ELR (cell line): ENCODE results near the gene IDE.
A peak's percentile ranks its signal among the peaks of the same experiment; 100 is the strongest.
"Not testable (repeated sequence)": the region's sequence is repeated elsewhere in the genome, so short reads cannot be mapped to it uniquely, and the experiment has no call there.

Source experiments
- DNase-seq: peaks from one replicate; pipeline ENCODE4 v3.0.0-alpha.2; 2015; ENCODE audit warnings: low read depth

The IDE gene

DNA sequence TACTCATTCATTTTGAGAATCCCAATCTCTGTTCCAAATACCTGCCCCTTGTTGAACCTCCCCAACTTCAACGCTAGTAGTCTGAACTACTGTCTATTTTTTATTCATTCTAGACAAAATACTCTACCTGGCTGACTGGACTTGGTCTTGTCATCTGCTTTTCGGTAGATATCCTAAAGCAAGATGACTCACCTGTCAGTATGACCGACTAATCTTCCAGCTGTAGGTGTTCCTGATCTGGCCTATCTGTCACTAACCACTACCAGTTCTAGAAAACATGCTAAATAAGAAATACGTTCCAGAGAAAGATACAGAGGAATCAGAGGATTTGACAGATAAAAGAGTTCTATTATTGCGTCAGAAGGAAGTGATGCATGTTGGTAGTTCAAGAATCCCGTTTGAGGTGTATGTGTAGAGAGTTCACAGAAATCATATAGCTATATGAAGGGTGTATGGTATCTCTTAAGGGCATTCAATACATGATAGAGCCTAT is 81.1 kb downstream of the IDE start:
- DNase-seq: no peak

DNA sequence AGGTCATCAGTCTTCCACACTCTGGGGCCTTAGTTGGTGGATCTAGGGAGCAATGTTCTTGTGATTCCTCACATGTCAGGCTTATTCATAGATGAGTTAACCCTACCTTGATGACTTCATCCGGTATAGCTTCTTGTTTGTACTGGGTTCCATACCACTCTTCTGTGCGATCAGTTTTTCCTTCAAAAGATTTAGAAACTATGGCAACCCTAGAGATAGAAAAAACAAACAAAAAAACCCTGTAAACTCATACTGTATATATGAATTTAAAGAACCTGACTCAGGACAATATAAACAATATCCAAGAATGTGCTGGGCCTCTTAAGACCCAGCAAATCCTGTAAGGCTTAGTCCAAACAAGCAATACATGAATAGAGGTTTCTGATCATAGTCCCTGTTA is 83.5 kb downstream of the IDE start:
- peak; percentile 73 for DNase-seq

DNA sequence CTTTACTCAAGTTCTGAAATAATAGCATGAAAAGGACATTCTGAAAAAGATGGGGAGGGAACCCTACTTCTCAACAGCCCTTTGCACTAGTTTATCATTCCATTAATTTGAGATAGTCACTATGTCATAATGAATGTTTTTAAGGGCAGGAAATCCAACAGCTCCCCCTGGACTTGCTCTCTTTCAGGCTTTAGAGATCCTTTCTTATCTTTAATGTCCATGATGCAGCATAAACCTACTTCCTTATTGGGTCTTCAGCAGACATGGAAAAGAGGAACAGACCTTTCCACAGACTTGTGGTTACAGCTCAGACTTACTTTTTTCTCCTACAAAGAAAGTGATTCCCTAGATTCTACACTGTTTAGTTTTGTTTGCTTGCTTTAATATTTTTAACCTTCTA is 87.3 kb downstream of the IDE start:
- no peak for DNase-seq

DNA sequence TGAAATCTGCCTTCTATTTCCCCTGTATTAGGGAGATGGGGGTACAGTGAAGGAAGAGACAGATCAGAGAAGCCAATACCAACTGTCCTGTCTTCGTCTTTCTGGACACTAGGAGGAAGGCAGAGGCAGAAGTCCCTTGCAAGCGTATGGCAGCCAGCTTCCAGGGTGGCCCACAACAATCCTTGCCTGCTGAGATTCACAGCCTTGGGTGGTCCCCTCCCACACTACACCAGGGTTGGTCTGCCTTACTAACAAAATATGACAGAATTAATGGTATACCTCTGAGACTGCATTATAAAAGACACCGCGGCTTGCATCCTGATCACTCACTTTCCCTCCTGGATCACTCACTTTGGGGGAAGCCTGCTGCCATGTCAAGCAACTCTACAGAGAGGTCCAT is 90.4 kb downstream of the IDE start:
- DNase-seq: no peak

DNA sequence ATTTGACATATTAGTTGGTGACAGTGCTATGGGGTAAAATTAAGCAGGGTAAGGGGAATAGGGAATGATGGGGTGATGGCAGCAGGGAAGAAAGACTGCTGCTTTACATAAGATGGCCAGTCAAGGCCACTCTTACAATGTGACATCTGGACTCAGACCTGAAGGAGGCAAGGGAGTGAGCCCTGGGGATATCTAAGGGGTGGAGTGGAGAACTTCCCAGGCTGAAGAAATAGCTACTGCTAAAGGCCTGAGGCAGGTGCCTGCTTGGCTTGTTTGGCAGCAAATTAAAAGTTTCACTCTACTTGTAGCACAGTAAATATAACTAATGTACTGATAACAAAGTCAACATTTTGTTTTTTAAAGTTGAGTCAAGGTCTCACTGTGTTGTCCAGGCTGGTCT is 93.5 kb downstream of the IDE start:
- DNase-seq: no peak

DNA sequence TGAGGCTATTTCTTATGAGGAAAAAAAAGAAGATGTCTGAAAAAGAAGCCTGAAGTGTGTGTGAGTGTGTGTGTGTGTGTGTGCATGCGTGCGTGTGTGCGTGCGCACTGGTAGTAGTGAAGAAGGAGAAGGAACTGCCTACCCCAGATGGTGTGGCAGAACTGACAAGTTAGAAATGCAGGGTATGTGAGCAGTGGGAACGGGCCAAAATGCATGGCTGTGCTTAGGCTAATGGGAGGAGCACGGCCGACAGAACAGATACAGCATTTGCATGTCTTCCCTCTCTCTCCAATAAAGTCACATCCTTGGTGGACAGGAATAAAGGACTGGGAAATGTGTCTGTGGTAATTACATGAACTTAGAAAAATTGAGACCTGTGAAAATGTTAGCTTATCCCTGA is 94.3 kb downstream of the IDE start:
- no peak for DNase-seq

DNA sequence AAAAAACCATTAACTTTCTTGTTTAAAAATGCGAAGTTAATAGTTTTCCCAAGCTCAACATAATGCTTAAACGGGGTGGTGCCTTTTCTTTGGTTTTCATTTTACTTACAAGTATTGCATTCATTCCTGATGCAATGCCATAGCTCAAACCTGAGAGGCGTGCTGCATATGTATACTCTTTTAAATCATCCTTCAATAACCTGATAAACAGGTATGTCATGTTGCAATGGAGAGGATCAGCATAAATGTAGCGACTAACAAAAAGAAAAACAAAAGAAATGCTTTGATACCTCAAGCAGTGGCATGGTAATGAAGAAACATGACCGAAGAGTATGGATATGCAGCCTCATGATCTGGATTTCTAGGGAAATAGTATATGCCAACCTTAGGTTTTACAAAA is 95.4 kb downstream of the IDE start:
- no peak for DNase-seq

DNA sequence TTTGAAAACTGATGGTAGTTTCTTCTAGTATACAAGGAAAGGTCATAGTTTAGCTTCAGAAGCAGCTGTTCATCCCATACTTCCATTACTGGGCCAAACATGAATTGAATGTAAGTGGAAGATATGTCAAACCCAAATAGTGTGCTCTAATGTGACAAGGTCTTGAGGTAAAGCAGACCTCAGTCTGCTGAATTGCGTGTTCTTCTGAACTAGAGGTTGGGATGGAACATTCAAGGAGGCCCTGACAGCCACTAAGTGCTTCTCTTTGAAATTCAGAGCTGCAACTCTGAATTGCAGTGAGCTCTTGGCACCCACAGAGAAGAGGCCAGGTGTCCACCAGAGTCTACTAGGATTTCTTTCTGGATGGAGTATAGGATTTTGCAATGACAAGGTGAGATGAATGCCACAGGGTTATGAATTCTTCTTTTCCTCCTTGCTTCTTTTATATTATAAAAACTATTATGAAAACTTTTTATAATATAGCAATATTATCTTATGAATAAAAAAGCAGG is 98.5 kb downstream of the IDE start:
- DNase-seq: no peak

DNA sequence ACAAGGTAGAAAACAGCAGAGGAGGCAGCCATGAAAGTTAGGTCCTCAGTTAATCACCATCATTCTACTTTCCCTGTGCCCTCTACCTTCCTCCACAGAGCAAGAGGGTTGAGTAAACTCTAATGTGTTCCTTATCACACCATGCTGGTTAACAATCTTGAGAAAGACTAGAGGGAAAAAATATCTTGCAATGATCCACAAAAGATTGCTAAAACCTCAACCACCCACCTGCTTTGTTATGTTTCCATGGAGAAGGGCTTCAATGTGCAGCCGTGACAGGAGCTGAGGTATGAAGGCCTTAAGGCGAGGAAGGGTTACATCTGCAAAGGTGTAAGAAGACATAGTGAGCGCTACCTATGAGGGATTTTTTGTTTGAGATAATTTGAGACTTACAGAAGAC is 103.9 kb downstream of the IDE start:
- no peak for DNase-seq

DNA sequence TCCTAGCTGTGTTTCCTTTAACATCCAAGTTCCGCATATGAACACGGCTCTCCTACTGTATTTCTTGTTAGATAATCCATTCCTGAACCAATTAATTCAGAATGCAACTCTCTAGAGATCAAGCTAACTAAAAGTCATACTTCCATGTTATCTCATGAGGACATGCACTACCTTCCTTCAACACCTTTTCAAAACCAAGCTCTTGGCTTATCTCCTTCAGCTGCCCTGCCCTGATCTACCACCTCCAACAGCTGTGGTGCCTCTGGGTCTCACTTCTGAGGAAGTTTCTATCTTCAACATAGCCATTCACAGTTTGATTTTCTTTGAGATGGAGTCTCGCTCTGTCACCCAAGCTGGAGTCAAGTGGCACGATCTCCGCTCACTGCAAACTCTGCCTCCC is 109.5 kb downstream of the IDE start:
- no peak for DNase-seq

DNA sequence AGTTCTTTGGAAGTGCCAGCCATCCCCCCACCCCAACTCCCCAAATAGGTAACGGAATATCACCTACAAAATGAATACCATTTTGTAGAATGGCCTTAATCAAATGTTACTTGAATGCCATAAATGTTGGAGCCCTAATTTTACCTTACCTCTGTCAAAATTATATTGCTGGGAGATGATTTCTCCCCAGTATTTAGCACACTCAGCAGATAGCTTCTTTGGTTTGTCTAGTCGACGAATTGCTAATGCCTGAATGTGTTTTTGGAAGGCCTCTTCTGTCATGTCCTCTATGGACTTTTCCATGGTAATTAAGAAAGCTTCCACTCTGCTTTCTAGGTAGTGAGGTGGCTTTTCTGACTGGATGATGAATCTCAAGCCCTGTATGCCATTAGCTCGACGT is 110.3 kb downstream of the IDE start:
- no peak for DNase-seq

DNA sequence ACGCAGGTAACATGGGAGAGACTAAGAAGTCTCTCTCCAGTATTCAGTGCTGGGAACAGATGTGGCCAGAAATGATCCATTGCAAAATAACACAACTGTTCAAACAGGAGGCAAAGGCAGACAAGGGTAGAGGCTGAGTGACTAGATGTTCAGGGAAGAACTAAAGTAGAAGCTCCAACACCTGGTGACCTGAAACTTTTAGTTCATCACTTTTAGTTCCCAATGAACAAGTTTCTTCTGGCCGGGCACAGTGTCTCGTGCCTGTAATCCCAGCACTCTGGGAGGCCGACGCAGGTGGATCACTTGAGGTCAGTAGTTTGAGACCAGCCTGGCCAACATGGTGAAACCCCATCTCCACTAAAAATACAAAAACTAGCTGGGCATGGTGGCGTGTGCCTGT is 118.9 kb downstream of the IDE start:
- not testable (repeated sequence) for DNase-seq

DNA sequence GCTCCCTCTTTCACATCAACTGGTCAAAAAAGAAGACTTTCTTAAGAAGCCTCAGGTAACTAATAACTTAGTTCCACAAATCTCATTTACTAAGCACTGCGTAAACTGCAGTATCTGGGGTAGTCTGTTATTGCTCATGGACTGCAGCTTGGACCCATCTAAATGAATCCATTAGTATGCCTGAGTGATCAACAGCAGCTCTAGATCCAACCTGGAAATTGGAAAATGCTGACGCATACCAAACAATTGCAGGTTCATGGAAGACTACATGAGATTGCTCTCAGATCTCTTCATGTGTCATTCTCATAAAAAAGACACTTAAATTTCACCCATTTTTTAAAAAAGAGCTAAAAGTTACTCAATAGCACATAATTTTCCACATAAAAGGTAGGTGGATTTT is 121.6 kb downstream of the IDE start:
- no peak for DNase-seq

DNA sequence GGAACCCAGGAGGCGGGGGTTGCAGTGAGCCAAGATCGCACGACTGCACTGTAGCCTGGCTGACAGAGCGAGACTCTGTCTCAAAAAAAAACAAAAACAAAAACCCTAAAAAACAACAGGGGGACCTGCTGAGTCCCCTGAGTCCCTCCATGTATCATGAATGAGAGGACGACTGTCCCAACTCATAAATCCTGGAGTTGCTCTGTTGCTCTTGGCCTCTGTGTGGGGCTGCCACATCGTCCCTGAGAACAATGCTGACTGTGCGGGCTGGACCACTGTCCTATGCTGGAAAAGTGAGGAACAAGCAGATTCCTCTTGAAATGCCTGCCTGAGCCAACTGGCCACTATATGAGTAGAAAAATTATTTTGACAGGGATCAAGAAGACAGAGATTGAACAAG is 122.5 kb downstream of the IDE start:
- no peak for DNase-seq

DNA sequence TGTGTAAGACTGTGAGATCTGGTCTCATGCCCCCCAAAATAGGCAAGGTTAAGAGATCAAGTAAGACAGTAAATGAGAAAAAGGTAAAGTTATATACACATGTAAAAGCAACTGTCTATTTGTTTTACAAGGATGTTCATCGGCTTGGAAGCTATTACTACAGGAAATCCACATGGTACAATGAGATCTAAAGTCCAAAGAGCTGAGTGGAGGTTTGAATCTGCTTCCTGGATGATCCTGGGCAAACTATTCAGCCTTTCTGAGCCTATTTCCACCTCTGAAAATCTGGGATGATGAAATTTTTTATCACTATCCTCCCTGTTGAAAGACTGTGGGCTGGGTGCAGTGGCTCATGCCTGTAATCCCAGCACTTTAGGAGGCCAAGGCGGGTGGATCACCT is 123.0 kb downstream of the IDE start:
- DNase-seq: no peak

DNA sequence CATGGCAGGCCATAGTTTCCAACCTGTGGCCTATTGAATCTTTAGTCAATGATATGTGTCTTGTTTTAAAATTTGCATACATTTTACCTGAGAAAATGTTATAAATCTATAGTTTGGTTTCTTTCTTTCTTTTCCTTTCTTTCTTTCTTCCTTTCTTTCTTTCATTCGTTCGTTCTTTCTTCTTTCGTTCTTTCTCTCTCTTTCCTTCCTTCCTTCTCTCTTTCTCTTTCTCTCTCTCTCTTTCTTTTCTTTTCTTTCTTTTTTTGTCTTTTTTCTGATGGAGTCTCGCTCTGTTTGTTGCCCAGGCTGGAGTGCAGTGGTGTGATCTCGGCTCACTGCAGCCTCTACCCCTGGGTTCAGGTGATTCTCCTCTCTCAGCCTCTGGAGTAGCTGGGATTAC is 133.3 kb downstream of the IDE start:
- DNase-seq: no peak

DNA sequence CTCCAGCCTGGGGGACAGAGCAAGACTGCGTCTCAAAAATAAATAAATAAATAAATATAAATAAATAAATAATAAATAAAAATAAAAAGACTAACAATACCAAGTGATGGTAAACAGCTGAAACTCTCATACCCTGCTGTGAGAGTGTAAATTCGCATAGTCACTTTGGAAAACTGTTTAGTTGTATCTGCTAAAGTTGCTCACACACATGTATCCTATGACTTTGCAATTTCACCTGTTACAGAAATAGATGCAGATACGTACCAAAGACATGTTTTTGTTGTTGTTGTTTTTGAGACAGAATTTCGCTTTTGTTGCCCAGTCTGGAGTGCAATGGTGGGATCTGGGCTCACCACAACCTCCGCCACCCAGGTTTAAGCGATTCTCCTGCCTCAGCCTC is 135.7 kb downstream of the IDE start:
- DNase-seq: no peak

DNA sequence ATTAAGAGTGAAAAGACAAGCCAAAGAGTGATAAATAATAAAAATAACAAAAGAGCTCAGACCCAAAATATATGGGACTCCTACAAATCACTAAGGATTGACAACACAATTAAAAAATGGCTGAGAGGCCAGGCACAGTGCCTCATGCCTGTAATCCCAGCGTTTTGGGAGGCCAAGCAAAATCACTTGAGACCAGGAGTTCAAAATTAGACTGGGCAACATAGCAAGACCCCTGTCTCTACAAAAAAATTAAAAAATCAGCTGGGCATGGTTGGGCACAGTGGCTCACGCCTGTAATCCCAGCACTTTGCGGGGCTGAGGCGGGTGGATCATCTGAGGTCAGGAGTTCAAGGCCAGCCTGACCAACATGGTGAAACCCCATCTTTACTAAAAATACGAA is 137.3 kb downstream of the IDE start:
- no peak for DNase-seq

DNA sequence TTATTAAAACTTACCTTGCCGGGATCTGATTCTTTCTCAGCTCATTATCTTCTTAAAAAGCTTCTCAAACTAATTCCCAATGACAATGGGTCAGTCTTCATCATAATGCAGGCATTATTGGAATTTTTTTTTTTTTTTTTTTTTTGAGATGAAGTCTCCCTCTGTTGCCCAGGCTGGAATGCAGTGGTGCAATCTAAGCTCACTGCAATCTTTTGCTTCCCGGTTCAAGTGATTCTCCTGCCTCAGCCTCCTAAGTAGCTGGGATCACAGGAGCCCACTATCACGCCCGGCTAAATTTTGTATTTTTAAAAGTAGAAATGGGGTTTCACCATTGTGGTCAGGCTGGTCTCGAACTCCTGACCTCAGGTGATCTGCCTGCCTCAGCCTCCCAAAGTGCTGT is 137.8 kb downstream of the IDE start:
- not testable (repeated sequence) for DNase-seq

DNA sequence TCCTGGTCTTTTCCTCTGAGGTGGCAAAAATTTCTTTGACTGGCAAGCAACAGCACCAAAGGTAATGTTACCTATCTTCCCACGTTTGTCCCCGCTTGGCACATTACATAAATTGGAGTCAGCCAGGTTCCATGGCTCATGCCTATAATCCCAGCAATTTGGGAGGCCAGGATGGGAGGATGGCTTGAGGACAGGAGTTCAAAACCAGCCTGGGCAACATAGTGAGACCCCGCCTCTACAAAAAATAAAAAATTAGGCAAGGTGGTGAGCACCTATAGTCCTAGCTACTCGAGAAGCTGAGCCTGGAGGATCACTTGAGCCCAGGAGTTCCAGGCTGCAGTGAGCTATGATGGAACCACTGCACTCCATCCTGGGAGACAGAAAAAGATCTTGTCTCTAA is 139.5 kb downstream of the IDE start:
- no peak for DNase-seq

DNA sequence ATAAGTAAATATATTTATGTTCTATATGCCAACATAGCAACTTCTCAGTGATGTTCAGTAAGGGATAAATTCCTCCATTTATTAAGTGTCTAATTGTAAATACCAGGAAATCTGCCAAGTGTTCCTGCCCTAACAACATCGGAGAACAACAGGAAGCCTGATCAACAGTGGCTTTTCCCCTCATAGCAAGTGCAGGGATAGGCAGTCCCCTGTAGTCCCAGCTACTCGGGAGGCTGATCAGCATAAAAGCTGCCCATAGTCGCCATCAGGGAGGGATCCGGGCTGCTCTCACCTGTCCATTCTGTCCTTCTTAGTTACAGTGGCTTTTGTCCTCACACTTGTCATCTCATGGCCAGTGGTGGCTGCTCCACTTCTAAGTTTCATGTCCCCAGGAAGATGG is 141.3 kb downstream of the IDE start:
- DNase-seq: no peak

DNA sequence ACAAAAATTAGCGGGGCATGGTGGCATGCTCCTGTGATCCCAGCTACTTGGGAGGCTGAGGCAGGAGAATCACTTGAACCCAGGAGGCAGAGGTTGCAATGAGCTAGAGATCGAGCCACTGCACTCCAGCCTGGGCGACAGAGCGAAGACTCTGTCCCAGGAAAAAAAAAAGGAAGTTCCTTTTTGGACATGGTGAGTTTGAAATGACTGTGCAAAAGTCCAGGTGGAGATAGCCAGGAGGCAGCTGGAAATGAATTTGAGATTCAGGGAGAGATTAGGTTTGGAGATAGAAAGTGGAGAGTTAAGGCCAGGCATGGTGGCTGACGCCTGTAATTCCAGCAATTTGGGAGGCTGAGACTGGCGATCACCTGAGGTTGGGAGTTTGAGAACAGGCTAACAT is 143.8 kb downstream of the IDE start:
- no peak for DNase-seq

DNA sequence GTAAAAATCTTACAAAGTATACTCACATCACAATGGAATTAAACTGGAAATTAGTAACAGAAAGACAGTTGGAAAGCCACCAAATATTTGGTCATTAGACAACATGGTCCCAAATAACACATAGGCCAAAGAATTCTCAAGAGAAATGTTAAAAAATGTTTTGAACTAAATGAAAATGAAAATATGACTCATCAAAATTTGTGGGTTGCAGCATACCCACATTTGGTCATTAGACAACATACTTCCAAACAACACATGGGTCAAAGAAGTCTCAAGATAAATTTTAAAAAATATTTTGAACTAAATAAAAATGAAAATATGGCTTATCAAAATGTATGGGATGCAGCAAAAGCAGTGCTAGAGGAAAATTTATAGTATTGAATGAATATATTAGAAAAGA is 152.3 kb downstream of the IDE start:
- DNase-seq: no peak

DNA sequence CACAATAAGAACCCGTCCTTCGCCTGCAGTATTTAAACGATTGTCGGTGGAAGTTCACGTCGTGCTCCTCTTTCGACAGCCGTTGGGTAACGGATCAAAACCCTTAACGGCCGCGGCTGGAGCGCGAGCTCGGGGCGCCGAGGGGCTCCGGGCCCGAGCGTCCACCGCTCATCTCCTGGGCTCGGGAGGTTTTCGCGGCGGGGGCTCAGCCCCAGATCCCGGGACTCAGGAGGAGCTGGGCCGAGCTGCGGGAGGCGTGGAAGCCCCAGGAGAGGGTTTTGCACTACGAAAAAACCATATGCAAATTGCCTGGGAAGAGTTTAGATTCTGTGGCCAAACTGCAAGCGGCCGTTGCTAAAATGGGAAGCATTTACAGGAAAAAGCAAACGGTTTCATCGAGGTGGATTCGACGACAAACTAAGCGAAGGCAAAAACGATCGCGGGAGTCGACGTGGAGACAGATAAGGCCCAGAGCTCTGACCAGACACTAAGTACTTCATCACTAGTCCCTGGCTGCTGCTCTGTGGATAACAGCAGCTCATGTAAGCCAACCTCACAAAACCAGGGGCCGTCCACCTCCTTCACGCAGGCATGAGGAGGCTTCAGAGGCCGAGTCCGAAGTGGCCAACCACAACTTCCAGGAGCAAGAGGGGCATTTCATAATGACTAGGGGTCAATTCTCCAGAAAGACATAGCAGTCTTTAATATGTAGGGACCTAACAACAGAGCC is 153.2 kb downstream of the IDE start:
- no peak for DNase-seq
